Spleen (tissue), 7 donors: ENCODE data around the gene HNRNPL.

Experiments
- POLR2A ChIP-seq, 3 donors: fragments of 450-650 bp; IDR thresholded peaks; one replicate each; pipeline ENCODE4 v1.5.1; 2017; ENCODE audit warnings: antibody characterized with exemption in 3 of 3, mild to moderate bottlenecking in 1 of 3
- TF ChIP-seq, protein P1 (sequence below), 11 experiments: fragments of 200-600 bp in 7 of 11; fragments of 450-650 bp in 4 of 11; sonication (generic) in 4 of 11; IDR thresholded peaks in 8 of 11; conservative IDR thresholded peaks in 3 of 11; 1 replicate in 7 of 11; 2 replicates in 4 of 11; pipeline versions ENCODE4 v1.4.0 to v1.8.0; 2016 to 2021; ENCODE audit warnings: antibody characterized with exemption in 11 of 11, inconsistent platforms in 4 of 11, mild to moderate bottlenecking in 1 of 11
- donor health status: DM: no; HTN: no; CAD: no; lungs with moderate emphysema.
- donor health status: DM: no; HTN: no; CAD: no.
- donor health status: DM: no; HTN: no; CAD: no.

DNA sequence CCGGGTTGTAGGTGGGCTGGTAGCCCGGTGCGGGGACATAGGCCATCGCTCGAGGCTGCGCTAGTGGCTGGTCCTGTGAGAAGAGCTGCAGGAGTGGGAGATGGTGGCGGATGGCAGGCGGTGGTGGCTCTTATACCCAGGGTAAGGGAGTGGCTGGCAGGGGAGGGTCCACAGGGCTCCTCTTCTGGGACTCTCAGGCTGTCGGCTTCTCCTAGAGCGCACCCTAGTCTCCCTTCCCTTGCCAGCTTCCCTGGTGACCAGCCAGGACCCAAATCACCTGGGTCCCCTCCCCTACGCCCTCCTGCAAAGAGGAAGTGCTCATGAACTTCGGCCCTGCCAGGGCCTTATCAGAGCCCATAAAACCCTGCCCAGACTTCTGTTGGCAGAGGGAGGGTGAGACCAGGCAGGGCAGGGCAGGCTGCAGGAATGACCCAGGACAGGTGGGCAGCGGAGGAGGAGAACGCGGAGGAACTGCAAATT is 36.9 kb downstream of the HNRNPL start, which contains the start of gene LGALS4:
- TF ChIP-seq, protein P1, sequence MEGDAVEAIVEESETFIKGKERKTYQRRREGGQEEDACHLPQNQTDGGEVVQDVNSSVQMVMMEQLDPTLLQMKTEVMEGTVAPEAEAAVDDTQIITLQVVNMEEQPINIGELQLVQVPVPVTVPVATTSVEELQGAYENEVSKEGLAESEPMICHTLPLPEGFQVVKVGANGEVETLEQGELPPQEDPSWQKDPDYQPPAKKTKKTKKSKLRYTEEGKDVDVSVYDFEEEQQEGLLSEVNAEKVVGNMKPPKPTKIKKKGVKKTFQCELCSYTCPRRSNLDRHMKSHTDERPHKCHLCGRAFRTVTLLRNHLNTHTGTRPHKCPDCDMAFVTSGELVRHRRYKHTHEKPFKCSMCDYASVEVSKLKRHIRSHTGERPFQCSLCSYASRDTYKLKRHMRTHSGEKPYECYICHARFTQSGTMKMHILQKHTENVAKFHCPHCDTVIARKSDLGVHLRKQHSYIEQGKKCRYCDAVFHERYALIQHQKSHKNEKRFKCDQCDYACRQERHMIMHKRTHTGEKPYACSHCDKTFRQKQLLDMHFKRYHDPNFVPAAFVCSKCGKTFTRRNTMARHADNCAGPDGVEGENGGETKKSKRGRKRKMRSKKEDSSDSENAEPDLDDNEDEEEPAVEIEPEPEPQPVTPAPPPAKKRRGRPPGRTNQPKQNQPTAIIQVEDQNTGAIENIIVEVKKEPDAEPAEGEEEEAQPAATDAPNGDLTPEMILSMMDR (IDR thresholded peaks at IDR 0.05 in 8 of 11, conservative IDR thresholded peaks at IDR 0.05 in 3 of 11), result no peak
- TF ChIP-seq POLR2A (IDR thresholded peaks at IDR 0.05), result no peak
